ENCODE measurements around the gene MYO5A.

DNA sequence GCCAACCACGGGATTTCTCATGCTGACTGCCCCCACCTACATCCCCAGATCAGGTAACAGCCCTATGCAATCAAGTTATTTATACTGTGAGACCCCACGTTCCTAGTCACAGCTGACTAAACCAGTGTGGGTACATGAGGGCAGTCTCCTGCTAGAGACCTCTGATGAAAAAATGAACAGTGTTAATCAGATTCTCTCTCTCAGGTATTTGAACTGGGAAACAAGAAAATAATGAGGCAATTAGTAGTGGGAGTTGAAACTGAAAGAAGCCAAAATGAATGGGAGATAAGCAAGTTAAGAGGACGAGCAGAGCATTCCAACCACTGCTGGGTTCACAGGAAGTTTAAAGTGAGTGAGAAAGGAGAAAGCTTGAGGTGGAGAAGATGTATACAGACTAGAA is 134.6 kb downstream of the MYO5A start:
- TF ChIP-seq POLR2A (IDR thresholded peaks at IDR 0.05) (no peak), EP300 (IDR thresholded peaks at IDR 0.05; ENCODE audit: low read depth) (no peak), POLR2AphosphoS5 (IDR thresholded peaks at IDR 0.05) (no peak)
- TF ChIP-seq, protein P1, sequence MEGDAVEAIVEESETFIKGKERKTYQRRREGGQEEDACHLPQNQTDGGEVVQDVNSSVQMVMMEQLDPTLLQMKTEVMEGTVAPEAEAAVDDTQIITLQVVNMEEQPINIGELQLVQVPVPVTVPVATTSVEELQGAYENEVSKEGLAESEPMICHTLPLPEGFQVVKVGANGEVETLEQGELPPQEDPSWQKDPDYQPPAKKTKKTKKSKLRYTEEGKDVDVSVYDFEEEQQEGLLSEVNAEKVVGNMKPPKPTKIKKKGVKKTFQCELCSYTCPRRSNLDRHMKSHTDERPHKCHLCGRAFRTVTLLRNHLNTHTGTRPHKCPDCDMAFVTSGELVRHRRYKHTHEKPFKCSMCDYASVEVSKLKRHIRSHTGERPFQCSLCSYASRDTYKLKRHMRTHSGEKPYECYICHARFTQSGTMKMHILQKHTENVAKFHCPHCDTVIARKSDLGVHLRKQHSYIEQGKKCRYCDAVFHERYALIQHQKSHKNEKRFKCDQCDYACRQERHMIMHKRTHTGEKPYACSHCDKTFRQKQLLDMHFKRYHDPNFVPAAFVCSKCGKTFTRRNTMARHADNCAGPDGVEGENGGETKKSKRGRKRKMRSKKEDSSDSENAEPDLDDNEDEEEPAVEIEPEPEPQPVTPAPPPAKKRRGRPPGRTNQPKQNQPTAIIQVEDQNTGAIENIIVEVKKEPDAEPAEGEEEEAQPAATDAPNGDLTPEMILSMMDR (IDR thresholded peaks at IDR 0.05), result no peak

Data from transverse colon (tissue), 4 donors.